HG02623 (cell line): ENCODE measurements around the gene TMEM255B.
"Not testable (repeated sequence)": the region's sequence is repeated elsewhere in the genome, so short reads cannot be mapped to it uniquely, and the experiment has no call there.

Experiments
- ATAC-seq: cut with Tn5 transposase; IDR thresholded peaks from one replicate; pipeline ENCODE4 v1.9.1; 2021; ENCODE audit warnings: moderate library complexity; ENCODE audit not compliant: unreplicated experiment

Gene TMEM255B

GRCh38 chr13:113830426-113830950 lies 71.5 kb downstream of the TMEM255B start:
- not testable (repeated sequence) for ATAC-seq

- ATAC-seq, result no peak
Measured at GRCh38 chr13:113831061-113831460, 72.0 kb downstream of the TMEM255B start.

GRCh38 chr13:113832205-113832604 lies 73.2 kb downstream of the TMEM255B start:
- no peak for ATAC-seq

- ATAC-seq, result no peak
Measured at GRCh38 chr13:113832631-113833030, 73.6 kb downstream of the TMEM255B start.

GRCh38 chr13:113833111-113833830 lies 74.2 kb downstream of the TMEM255B start:
- no peak for ATAC-seq

GRCh38 chr13:113834006-113834405 lies 75.0 kb downstream of the TMEM255B start:
- ATAC-seq, result not testable (repeated sequence)

- no peak for ATAC-seq
Measured at GRCh38 chr13:113834496-113835200, 75.6 kb downstream of the TMEM255B start.

- ATAC-seq, result no peak
Measured at GRCh38 chr13:113835461-113836270, 76.6 kb downstream of the TMEM255B start.

- ATAC-seq, result no peak
Measured at GRCh38 chr13:113836768-113837559, 77.9 kb downstream of the TMEM255B start.

- ATAC-seq, result no peak
Measured at GRCh38 chr13:113837560-113838355, 78.7 kb downstream of the TMEM255B start.

- no peak for ATAC-seq
Measured at GRCh38 chr13:113838711-113839201, 79.7 kb downstream of the TMEM255B start.

- no peak for ATAC-seq
Measured at GRCh38 chr13:113839536-113840204, 80.6 kb downstream of the TMEM255B start.

- no peak for ATAC-seq
Measured at GRCh38 chr13:113840541-113841352, 81.7 kb downstream of the TMEM255B start.

- no peak for ATAC-seq
Measured at GRCh38 chr13:113841353-113841650, 82.3 kb downstream of the TMEM255B start.

GRCh38 chr13:113842336-113843062 lies 83.5 kb downstream of the TMEM255B start:
- no peak for ATAC-seq

GRCh38 chr13:113843063-113843654 lies 84.1 kb downstream of the TMEM255B start:
- ATAC-seq, result no peak

- no peak for ATAC-seq
Measured at GRCh38 chr13:113843864-113844556, 85.0 kb downstream of the TMEM255B start.
